ENCODE measurements around the gene SCAF1.

SCAF1 gene

GRCh38 chr19:49687566-49688316 is 45.7 kb downstream of the SCAF1 start:
- no peak for DNase-seq

GRCh38 chr19:49688531-49689132 is 46.6 kb downstream of the SCAF1 start:
- DNase-seq: no peak

GRCh38 chr19:49689133-49690078 is 47.4 kb downstream of the SCAF1 start, which contains the start of gene ADM5:
ADM5 (plus strand) TSS chr19:49689594; CDS start chr19:49689838, 244 bp downstream.
- DNase-seq: no peak

DNA sequence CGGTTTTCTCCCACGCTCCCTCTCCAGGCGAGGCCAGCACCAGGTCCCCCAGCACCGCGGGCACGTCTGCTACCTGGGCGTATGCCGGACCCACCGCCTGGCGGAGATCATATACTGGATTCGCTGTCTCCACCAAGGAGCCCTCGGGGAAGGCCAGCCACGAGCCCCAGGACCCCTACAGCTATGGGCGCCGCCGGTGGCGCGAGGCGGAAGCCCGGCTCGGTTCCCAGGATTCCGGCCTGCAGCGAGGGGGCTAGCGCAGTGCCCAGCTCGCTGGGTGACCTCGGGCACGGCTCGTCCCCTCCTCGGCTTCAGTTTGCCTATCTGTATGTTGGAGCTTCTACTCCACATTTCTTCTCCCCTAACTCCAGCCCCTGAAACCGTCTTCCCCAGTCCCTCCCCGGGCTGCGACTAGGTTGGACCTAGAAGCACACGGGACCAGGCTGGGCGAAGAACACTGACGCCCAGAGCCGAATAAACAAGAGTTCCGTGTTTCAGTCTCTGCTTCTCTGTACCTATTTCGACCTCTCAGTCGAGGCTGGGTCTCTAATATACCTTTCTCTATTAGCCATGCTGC is 48.2 kb downstream of the SCAF1 start:
- no peak for DNase-seq

GRCh38 chr19:49690656-49691242 is 48.7 kb downstream of the SCAF1 start, which contains the start of gene CPT1C:
CPT1C (plus strand) TSS chr19:49691116; CDS start chr19:49692253, 1,137 bp downstream.
- DNase-seq: peak; percentile 86

DNA sequence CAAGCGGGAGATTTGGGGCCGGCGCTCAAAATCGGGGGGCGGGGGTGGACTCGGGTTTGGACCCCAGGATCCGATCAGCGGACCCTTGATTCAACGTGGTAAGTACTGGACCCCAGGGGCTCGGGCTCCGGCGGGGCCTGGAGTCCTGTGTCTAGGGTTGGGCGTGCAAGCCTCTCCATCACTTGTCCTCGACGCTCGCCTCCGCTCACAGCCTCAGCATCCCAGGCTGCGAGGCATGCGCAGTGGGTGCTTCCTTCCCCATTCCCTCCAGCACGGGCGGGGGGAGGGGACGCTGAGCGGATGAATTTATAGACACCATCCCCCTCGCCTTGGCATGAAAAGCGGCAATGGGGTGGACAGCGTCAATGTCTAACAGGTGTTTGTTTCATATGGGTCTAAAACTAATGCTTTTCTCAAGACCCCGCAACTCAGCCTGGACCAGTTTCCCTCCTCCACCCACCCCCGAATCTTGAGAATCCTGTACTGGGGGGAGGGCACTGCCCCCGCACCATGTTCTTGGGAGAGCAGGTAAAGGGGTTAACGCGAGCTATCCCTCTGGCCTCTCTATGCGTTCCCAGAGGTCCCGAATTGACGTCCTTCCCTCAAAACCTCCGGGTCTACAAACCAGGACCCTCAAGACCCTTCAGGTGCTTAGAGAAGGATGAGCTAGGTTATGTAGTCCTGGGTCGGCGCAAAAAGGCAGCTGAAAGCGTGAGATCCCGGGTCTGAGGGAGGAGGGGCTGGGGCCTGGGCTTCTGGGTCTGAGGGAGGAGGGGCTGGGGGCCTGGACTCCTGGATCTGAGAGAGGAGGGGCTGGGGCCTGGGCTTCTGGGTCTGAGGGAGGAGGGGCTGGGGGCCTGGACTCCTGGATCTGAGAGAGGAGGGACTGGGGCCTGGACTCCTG is 49.5 kb downstream of the SCAF1 start:
- peak; percentile 85 for DNase-seq

- DNase-seq: no peak
Measured at GRCh38 chr19:49692147-49692506, 50.1 kb downstream of the SCAF1 start.

DNA sequence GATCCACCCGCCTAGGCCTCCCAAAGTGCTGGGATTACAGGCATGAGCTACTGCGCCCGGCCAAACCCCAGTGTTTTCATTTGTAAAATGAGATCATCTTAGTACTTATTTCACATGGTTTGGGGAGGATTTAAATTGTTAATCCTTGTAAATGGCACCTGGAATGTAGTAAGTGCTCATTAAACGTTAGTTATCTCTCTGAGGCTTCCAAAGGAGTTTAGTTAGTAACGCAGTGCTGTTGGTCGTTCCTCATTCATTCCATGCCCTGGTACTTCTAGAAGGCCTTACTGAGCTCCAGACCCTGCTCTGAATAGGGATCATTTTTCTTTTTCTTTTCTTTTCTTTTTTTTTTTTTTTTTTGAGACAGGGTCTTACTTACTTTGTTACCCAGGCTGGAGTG is 54.1 kb downstream of the SCAF1 start:
- no peak for DNase-seq

- DNase-seq: no peak
Measured at GRCh38 chr19:49696865-49697264, 54.9 kb downstream of the SCAF1 start.

GRCh38 chr19:49699364-49699763 is 57.4 kb downstream of the SCAF1 start:
- no peak for DNase-seq

- no peak for DNase-seq
Measured at GRCh38 chr19:49700563-49700962, 58.6 kb downstream of the SCAF1 start.

- DNase-seq: no peak
Measured at GRCh38 chr19:49701271-49701786, 59.3 kb downstream of the SCAF1 start.

DNA sequence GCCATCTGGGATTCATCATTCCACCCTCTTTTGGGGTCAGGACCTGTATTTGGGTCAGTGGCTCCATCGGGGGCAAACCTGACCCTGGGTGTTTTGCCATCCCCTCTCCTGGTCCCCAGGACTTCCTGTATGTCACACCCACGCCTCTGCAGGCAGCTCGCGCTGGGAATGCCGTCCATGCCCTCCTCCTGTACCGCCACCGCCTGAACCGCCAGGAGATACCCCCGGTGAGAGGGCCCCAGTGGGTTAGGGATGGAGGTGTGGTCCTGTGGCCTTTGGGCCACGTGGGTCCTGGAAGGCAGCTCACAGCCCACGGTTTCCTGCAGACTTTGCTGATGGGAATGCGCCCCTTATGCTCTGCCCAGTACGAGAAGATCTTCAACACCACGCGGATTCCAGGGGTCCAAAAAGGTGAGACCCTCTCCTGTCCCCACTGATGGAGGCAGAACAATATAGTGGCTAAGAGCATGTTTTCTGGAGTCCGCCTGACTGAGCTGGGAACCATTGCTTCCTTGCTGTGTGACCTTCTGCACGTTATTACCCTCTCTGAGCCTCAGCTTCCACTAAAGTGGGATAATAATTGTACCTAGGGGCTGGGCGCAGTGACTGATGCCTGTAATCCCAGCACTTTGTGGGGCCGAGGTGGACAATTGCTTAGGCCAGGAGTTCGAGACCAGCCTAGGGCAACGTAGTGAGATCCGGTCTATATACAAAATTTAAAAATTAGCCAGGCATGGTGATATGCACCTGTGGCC is 63.1 kb downstream of the SCAF1 start:
- DNase-seq: no peak

- no peak for DNase-seq
Measured at GRCh38 chr19:49705919-49706318, 63.9 kb downstream of the SCAF1 start.
